GM12878 (cell line): ENCODE results near the gene PNLIPRP2. TPM values are rescaled to one million over a fixed set of nuclear protein-coding genes. Genes with fewer than 3 reads are reported as not detected.

ENCODE experiments used
- ATAC-seq: fragments of 200-7000 bp; cut with Tn5 transposase; 3 replicates; pipeline ENCODE4 v1.9.1; 2020; ENCODE audit warnings: mild to moderate bottlenecking, moderate library complexity
- BruUV-seq: library from RNA; stranded (reverse); fragments of 400-500 nt; replicated peaks from 2 replicates; lab custom pipeline; 2021; lab: Mats Ljungman, UMichigan
- CTCF ChIA-PET: fragments of 300-600 bp; sonication (Branson Sonifier 250); formaldehyde crosslinking; extraction: SDS; loops from one replicate; lab custom pipeline; 2021; ENCODE audit warnings: inconsistent platforms; lab: Yijun Ruan, JAX
- POLR2A ChIA-PET: fragments of 350-600 bp; formaldehyde crosslinking; extraction: SDS; loops from one replicate; lab custom pipeline; 2021; ENCODE audit warnings: inconsistent platforms; lab: Charles Lee
- RAD21 ChIA-PET: fragments of 300-600 bp; sonication (Branson Sonifier 250); formaldehyde crosslinking; loops from one replicate; lab custom pipeline; 2023; ENCODE audit warnings: antibody characterized with exemption; ENCODE audit not compliant: unreplicated experiment; lab: Charles Lee
- SMC1A ChIA-PET: fragments of 300-600 bp; sonication (Branson Sonifier 250); formaldehyde crosslinking; loops from one replicate; lab custom pipeline; 2023; ENCODE audit not compliant: unreplicated experiment, uncharacterized antibody; lab: Charles Lee
- DNase-seq: peaks from one replicate; pipeline ENCODE4 v3.0.0-alpha.2; 2011; ENCODE audit warnings: low read depth, low spot score
- FAIRE-seq: peaks from 3 replicates; lab custom pipeline; 2011; peaks lifted over from hg19 to GRCh38; lab: Jason Lieb, UNC
- H2AFZ ChIP-seq: 2 replicates; pipeline ENCODE4 v1.6.0; 2011; ENCODE audit warnings: low read depth, low read length, control low read depth; ENCODE audit not compliant: control insufficient read depth
- H3K27ac ChIP-seq: 2 replicates; pipeline ENCODE4 v1.5.1; 2011; ENCODE audit warnings: control low read depth; ENCODE audit not compliant: control insufficient read depth, insufficient read depth
- H3K27me3 ChIP-seq, 2 experiments: replicated peaks in 1 of 2; 2 replicates each; pipeline versions ENCODE4 v1.6.0 to v1.6.1; 2011; ENCODE audit warnings: low read length in 1 of 2; ENCODE audit not compliant: control insufficient read depth in 2 of 2, insufficient read depth in 2 of 2
- H3K36me3 ChIP-seq, 2 experiments: 2 replicates each; pipeline ENCODE4 v1.5.1; 2011; ENCODE audit warnings: low read length in 1 of 2; ENCODE audit not compliant: control insufficient read depth in 2 of 2, insufficient read depth in 2 of 2
- H3K4me1 ChIP-seq: 2 replicates; pipeline ENCODE4 v1.6.1; 2011; ENCODE audit warnings: mild to moderate bottlenecking, low read length, moderate library complexity, mixed read lengths; ENCODE audit not compliant: control insufficient read depth, insufficient read depth
- H3K4me2 ChIP-seq: 2 replicates; pipeline ENCODE4 v1.6.0; 2011; ENCODE audit warnings: control low read depth; ENCODE audit not compliant: control insufficient read depth, insufficient read depth
- H3K4me3 ChIP-seq: fragments of 200-600 bp; sonication (generic); 2 replicates; pipeline ENCODE4 v1.5.1; 2016
- H3K79me2 ChIP-seq: 2 replicates; pipeline ENCODE4 v1.6.0; 2011; ENCODE audit warnings: low read length; ENCODE audit not compliant: control insufficient read depth, insufficient read depth
- H3K9ac ChIP-seq: 2 replicates; pipeline ENCODE4 v1.8.0; 2011; ENCODE audit warnings: low read length, control low read depth, mixed read lengths; ENCODE audit not compliant: control insufficient read depth, insufficient read depth
- H3K9me3 ChIP-seq: replicated peaks from 3 replicates; pipeline ENCODE4 v1.5.1; 2011; ENCODE audit warnings: mild to moderate bottlenecking, low read length; ENCODE audit not compliant: control insufficient read depth, insufficient read depth
- H4K20me1 ChIP-seq: 2 replicates; pipeline ENCODE4 v1.6.0; 2011; ENCODE audit not compliant: control insufficient read depth, insufficient read depth
- CHD4 ChIP-seq: fragments of 200-600 bp; sonication (generic); IDR thresholded peaks from 2 replicates; pipeline ENCODE4 v1.6.1; 2016; ENCODE audit warnings: mild to moderate bottlenecking
- CREM ChIP-seq: IDR thresholded peaks from 2 replicates; pipeline ENCODE4 v1.6.1; 2014; ENCODE audit warnings: antibody characterized with exemption, low read depth
- ESRRA ChIP-seq: IDR thresholded peaks from 2 replicates; pipeline ENCODE4 v1.6.1; 2012; ENCODE audit warnings: mild to moderate bottlenecking, low read length, improper control_type of control experiment
- EZH2 ChIP-seq: IDR thresholded peaks from 2 replicates; pipeline ENCODE4 v1.6.1; 2012; ENCODE audit warnings: low read depth, mild to moderate bottlenecking, control low read depth, inconsistent platforms, low read length, borderline replicate concordance; ENCODE audit not compliant: control insufficient read depth
- FOXK2 ChIP-seq: fragments of 450-650 bp; IDR thresholded peaks from 2 replicates; pipeline ENCODE4 v1.6.1; 2017; ENCODE audit warnings: mild to moderate bottlenecking, moderate library complexity
- HCFC1 ChIP-seq: fragments of 150-350 bp; IDR thresholded peaks from 2 replicates; pipeline ENCODE4 v1.6.1; 2014; ENCODE audit warnings: low read length
- IKZF2 ChIP-seq, 2 experiments: fragments of 450-650 bp; IDR thresholded peaks; 2 replicates each; pipeline ENCODE4 v1.6.1; 2017; ENCODE audit warnings: mild to moderate bottlenecking in 2 of 2, moderate library complexity in 2 of 2
- RFX5 ChIP-seq: IDR thresholded peaks from 2 replicates; pipeline ENCODE4 v1.6.1; 2011; ENCODE audit warnings: low read depth, low read length, improper control_type of control experiment
- SUPT20H ChIP-seq: IDR thresholded peaks from 2 replicates; pipeline ENCODE4 v1.6.1; 2011; ENCODE audit warnings: low read depth, mild to moderate bottlenecking, low read length, moderate library complexity, borderline replicate concordance; ENCODE audit not compliant: control insufficient read depth
- TAF1 ChIP-seq: IDR thresholded peaks from 2 replicates; pipeline ENCODE4 v1.6.1; 2011; ENCODE audit warnings: mild to moderate bottlenecking, low read depth, low read length, borderline replicate concordance
- WGBS: methylation state at CpG from one replicate; pipeline ENCODE4 v1.1.6; 2016; ENCODE audit warnings: low lambda C conversion rate; ENCODE audit not compliant: insufficient replicate concordance, insufficient coverage; ENCODE audit errors: missing lambda C conversion rate; 5-methylcytosine and 5-hydroxymethylcytosine counted together
- in situ Hi-C: fragments of 300-500 bp; cut with MboI; formaldehyde crosslinking; loops from 9 replicates; pipeline ENCODE4 v1.14.3; 2018; ENCODE audit warnings: mixed read lengths
- intact Hi-C: fragments of 100-400 bp; cut with micrococcal nuclease; formaldehyde crosslinking; loops from one replicate; pipeline ENCODE4 v1.14.2; 2022; ENCODE audit not compliant: unreplicated experiment
- polyA plus RNA-seq, 11 experiments: library from polyadenylated mRNA; depleted of rRNA in 4 of 11; unstranded in 6 of 11; stranded (reverse) in 5 of 11; fragments of >200 nt; fragmentation: Nextera tagmentation in 4 of 11; fragmentation: Illumina TruSeq in 1 of 11; extraction: Ambion mirVana in 4 of 11; extraction: Trizol in 1 of 11; gene quantifications; 1 replicate in 1 of 11; 2 replicates in 10 of 11; pipeline versions ENCODE4 v1.2.1 to v1.2.3, GENCODE V29; 2011 to 2016; ENCODE audit warnings: inconsistent platforms in 2 of 11, missing spikeins in 2 of 11, low read depth in 1 of 11
- total RNA-seq, 4 experiments: library from RNA; depleted of rRNA in 3 of 4; stranded (reverse); fragments of >200 nt in 3 of 4; fragmentation: Illumina TruSeq in 1 of 4; extraction: Trizol in 1 of 4; gene quantifications; 2 replicates each; pipeline versions ENCODE4 v1.2.1 to v1.2.3, GENCODE V29; 2013 to 2021
- TF ChIP-seq, protein P1 (sequence below): IDR thresholded peaks from 2 replicates; pipeline ENCODE4 v1.6.1; 2011; ENCODE audit warnings: borderline replicate concordance, low read depth, mild to moderate bottlenecking, moderate library complexity, mixed read lengths, low read length; ENCODE audit not compliant: insufficient read depth; ENCODE audit errors: extremely low read length
- TF ChIP-seq, protein P2 (sequence below): IDR thresholded peaks from 2 replicates; pipeline ENCODE4 v1.6.1; 2012; ENCODE audit warnings: mild to moderate bottlenecking, low read depth, low read length
- TF ChIP-seq, protein P3 (sequence below): IDR thresholded peaks from 2 replicates; pipeline ENCODE4 v1.6.1; 2012; ENCODE audit warnings: low read length, inconsistent platforms

Gene PNLIPRP2
- total and polyA plus RNA-seq, 10 of the 15 experiments (the other 5 are each of a cell fraction or from before 2014, with no cell fraction given): 0.33 TPM; not detected in 9

DNA sequence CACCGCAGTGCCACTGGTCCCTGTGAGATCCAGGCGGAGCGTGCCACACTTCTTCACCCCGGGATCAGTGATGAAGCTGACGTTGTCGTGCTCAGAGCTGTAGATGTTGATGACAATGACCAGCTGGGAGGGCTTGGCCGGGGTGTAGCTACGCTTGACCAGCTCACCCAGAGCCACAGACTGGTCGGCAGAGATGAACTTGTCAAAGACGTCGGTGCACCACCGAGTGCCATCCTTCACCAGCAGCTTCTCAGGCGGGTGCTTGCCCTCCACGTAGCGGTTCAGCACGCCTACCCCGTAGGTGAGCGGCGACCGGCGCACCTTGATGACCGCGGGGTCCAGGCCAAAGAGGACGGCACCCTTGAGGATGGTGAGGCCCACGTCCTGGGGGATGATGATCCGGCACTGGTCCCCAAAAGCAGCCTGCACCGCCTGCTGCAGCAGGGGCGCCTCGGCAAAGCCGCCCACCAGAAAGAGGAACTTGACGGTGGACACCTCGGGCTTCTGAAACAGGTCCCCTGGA lies 54.2 kb downstream of the PNLIPRP2 start:
- RAD21 ChIA-PET: no interaction called here
- H3K9me3 ChIP-seq: no peaks in the 10 kb centered on the region
- no peaks in the 10 kb centered on the region for H3K4me1 ChIP-seq
- no TSS peak for BruUV-seq
- no peak overlapping the region for H3K4me2 ChIP-seq
- no peak for TF ChIP-seq CREM
- no peak for TF ChIP-seq EZH2
- TF ChIP-seq, all 136 proteins: peak for 0
- intact Hi-C loops (no loop called here), in situ Hi-C loops (no loop called here)
- Histone ChIP-seq H3K36me3 (no peaks in the 10 kb centered on the region), H3K9ac (no peak overlapping the region), H2AFZ (no peak overlapping the region), H3K27ac (no peak overlapping the region), H3K4me3 (no peak overlapping the region), H4K20me1 (no peaks in the 10 kb centered on the region), H3K79me2 (no peaks in the 10 kb centered on the region), H3K27me3 (no peaks in the 10 kb centered on the region; a peak in 1 of 4 replicates)
- ChIA-PET SMC1A (no interaction called here), CTCF (no interaction called here), POLR2A (no interaction called here)
- no peak for FAIRE-seq
- DNase-seq: no peak
- WGBS: 39% methylated on average over 32 of the region's 32 CpGs
- ATAC-seq: no peak

DNA sequence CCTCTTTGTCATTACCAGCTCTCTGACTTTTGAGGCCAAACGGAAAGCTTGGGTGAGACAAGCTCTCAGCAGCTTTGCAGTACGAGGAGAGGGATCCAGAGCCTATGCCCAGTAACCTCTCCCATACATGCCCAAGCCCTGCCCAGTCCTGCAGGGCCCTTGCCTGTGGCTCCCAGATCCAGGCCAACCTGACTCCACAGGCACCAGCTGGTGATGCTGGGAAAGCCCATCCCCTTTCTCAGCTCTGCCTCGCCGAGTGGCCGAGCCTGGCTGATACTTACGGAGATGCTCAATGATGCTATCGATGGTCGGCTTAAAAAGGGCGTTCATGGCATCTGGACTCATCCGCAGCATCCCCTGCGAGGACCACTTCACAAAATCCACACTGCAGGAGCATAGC lies 55.4 kb downstream of the PNLIPRP2 start:
- FAIRE-seq: no peak
- Histone ChIP-seq H4K20me1 (no peaks in the 10 kb centered on the region), H3K4me3 (no peak overlapping the region), H3K4me2 (no peak overlapping the region), H3K4me1 (no peaks in the 10 kb centered on the region), H3K36me3 (no peaks in the 10 kb centered on the region), H2AFZ (no peak overlapping the region), H3K27me3 (no peaks in the 10 kb centered on the region; a peak in 1 of 4 replicates), H3K79me2 (no peaks in the 10 kb centered on the region), H3K27ac (no peak overlapping the region), H3K9ac (no peak overlapping the region), H3K9me3 (no peaks in the 10 kb centered on the region)
- ChIA-PET SMC1A (no interaction called here), CTCF (no interaction called here), POLR2A (no interaction called here), RAD21 (no interaction called here)
- in situ Hi-C loops: no loop called here
- 47% methylated on average over 10 of the region's 11 CpGs for WGBS
- intact Hi-C loops: no loop called here
- no TSS peak for BruUV-seq
- no peak for DNase-seq
- no peak for ATAC-seq
- TF ChIP-seq SUPT20H: no peak
- TF ChIP-seq FOXK2: no peak
- TF ChIP-seq TAF1: no peak
- TF ChIP-seq CHD4: no peak
- TF ChIP-seq, protein P1, sequence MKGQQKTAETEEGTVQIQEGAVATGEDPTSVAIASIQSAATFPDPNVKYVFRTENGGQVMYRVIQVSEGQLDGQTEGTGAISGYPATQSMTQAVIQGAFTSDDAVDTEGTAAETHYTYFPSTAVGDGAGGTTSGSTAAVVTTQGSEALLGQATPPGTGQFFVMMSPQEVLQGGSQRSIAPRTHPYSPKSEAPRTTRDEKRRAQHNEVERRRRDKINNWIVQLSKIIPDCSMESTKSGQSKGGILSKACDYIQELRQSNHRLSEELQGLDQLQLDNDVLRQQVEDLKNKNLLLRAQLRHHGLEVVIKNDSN: no peak
- no peak for TF ChIP-seq IKZF2 (IDR thresholded peaks at IDR 0.05)
- no peak for TF ChIP-seq ESRRA
- no peak for TF ChIP-seq HCFC1
- TF ChIP-seq RFX5: no peak
- TF ChIP-seq, protein P2, sequence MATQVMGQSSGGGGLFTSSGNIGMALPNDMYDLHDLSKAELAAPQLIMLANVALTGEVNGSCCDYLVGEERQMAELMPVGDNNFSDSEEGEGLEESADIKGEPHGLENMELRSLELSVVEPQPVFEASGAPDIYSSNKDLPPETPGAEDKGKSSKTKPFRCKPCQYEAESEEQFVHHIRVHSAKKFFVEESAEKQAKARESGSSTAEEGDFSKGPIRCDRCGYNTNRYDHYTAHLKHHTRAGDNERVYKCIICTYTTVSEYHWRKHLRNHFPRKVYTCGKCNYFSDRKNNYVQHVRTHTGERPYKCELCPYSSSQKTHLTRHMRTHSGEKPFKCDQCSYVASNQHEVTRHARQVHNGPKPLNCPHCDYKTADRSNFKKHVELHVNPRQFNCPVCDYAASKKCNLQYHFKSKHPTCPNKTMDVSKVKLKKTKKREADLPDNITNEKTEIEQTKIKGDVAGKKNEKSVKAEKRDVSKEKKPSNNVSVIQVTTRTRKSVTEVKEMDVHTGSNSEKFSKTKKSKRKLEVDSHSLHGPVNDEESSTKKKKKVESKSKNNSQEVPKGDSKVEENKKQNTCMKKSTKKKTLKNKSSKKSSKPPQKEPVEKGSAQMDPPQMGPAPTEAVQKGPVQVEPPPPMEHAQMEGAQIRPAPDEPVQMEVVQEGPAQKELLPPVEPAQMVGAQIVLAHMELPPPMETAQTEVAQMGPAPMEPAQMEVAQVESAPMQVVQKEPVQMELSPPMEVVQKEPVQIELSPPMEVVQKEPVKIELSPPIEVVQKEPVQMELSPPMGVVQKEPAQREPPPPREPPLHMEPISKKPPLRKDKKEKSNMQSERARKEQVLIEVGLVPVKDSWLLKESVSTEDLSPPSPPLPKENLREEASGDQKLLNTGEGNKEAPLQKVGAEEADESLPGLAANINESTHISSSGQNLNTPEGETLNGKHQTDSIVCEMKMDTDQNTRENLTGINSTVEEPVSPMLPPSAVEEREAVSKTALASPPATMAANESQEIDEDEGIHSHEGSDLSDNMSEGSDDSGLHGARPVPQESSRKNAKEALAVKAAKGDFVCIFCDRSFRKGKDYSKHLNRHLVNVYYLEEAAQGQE: no peak
- TF ChIP-seq, protein P3, sequence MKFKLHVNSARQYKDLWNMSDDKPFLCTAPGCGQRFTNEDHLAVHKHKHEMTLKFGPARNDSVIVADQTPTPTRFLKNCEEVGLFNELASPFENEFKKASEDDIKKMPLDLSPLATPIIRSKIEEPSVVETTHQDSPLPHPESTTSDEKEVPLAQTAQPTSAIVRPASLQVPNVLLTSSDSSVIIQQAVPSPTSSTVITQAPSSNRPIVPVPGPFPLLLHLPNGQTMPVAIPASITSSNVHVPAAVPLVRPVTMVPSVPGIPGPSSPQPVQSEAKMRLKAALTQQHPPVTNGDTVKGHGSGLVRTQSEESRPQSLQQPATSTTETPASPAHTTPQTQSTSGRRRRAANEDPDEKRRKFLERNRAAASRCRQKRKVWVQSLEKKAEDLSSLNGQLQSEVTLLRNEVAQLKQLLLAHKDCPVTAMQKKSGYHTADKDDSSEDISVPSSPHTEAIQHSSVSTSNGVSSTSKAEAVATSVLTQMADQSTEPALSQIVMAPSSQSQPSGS: no peak
